ENCODE data around the gene C9orf78. TPM values are rescaled to one million over a fixed set of nuclear protein-coding genes. Genes with fewer than 3 reads are reported as not detected.

Gene C9orf78
- total and polyA plus RNA-seq, 2 donors = 27.0 to 99.8 TPM

GRCh38 chr9:129860653-129861446 lies 25.8 kb upstream of the C9orf78 start:
- no peak overlapping the region for H3K27ac ChIP-seq (ENCODE audit: low read depth)
- DNase-seq (ENCODE audit: extremely low spot score) = no peak
- WGBS = 85% methylated on average over 11 of the region's 11 CpGs
- no peak overlapping the region for H3K4me3 ChIP-seq (ENCODE audit: low read depth, low read length)
- H3K4me1 ChIP-seq (ENCODE audit: insufficient read depth) = no peaks in the 10 kb centered on the region
- H3K36me3 ChIP-seq (ENCODE audit: insufficient read depth) = peaks cover 2% of the 10 kb centered on the region

DNA sequence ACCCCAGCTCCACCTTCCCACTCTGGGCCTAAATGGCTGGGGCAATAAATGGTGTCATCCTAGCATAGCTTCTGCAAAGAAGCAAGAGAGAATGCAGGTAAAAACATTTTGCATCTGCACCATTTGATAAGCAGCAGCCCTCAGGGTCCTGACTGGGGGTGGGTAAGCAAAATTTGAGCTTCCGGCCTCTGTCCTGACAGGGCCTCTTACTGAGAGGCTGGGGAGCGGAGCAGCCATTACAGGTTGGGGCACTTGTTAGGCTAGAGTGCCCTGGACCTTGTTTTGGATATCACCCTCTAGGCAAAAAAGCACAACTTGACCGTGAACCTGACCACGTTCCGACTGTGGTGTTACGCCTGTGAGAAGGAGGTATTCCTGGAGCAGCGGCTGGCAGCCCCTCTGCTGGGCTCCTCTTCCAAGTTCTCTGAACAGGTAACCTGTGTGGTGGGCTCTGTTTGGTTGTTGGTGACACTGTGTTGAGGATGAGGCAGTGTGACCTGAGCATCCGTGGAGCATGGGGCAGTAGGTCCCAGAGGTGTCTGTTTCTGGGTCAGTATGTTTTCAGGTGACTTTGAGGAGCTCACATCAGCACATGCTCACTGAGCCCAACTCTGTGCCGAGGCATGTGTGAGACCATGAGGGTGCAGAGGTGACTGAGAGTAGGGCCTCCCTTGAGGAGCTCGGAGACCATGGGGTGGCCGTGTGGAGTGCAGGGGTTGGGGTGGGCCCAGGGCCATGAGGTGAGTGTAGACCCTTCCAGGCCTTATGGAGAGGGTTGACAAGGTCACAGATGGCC lies 23.3 kb upstream of the C9orf78 start:
- DNase-seq (ENCODE audit: extremely low spot score) = no peak
- Histone ChIP-seq H3K4me3 (ENCODE audit: low read depth, low read length) (no peak overlapping the region), H3K27ac (ENCODE audit: low read depth) (no peak overlapping the region), H3K36me3 (ENCODE audit: insufficient read depth) (no peaks in the 10 kb centered on the region), H3K4me1 (ENCODE audit: insufficient read depth) (no peaks in the 10 kb centered on the region)
- 90% methylated on average over 11 of the region's 11 CpGs for WGBS

DNA sequence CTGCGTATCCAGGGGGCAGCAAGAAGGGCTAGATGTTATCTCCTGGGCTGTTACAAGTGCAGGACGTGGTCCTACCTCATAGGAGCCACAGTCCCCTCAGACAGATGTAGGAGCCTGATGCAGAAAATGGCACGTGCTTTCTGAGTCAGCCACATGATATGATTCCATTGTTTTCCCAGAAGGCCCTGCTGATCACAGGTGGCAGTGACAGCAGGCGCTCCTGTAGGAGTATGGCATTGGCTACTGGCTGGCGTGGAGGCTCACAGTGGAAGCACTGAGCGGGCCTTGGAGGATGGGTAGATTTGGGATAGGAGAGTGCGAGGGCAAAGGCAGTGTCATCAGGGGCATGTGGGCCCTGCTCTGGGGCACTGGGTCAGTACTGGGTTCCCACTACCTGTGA lies 22.1 kb upstream of the C9orf78 start:
- 92% methylated on average over 7 of the region's 7 CpGs for WGBS
- no peak overlapping the region for H3K27ac ChIP-seq (ENCODE audit: low read depth)
- no peak for DNase-seq (ENCODE audit: extremely low spot score)
- no peaks in the 10 kb centered on the region for H3K36me3 ChIP-seq (ENCODE audit: insufficient read depth)
- H3K4me3 ChIP-seq (ENCODE audit: low read depth, low read length) = no peak overlapping the region
- H3K4me1 ChIP-seq (ENCODE audit: insufficient read depth) = no peaks in the 10 kb centered on the region

DNA sequence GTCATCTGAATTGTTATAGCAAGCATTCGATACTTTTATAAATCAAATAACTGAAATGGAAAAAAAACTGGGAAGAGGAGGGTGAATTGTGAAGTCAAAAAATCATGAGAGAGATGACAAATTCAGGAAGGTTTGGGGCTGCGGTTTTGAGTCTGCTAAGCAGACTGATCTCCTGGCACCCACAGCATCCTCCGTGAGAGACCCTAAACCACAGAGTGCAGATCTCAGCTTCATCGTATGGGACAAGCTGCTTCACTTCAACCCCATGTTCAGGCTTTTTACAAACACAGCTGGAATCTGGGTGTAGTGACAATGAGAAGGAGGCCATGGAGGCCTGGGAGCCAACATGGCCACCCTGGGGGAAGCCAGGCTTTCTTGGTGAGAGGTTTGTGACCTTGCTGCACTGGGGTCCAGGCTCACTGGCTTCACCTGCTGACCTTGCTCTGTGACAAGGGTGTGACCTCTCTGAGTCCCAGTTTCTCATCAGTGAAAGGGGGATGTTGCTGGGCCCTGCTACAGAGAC lies 19.6 kb upstream of the C9orf78 start:
- Histone ChIP-seq H3K4me3 (ENCODE audit: low read depth, low read length) (no peak overlapping the region), H3K27ac (ENCODE audit: low read depth) (no peak overlapping the region), H3K4me1 (ENCODE audit: insufficient read depth) (no peaks in the 10 kb centered on the region), H3K36me3 (ENCODE audit: insufficient read depth) (no peaks in the 10 kb centered on the region)
- WGBS = 91% methylated on average over 4 of the region's 4 CpGs
- no peak for DNase-seq (ENCODE audit: extremely low spot score)

DNA sequence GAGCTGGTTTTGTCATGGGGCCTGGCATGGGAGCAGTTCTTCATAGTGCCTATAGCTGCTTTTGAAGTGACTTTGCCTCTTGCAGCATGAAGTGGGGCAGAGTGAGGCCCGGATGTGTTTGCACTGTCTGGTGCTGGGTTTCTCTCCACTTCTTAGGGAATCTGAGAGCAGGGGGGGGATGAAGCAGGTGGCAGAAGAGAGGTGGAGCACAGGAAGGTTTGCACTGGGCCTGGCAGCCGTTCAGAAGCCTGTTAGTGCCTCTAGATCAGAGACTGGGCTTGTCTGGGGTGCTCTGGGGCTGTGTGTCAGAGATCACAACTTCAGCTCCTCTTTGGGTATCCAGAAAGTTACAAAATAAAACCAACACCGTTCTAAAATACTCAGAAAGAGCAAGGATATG lies 18.5 kb upstream of the C9orf78 start:
- no peak for DNase-seq (ENCODE audit: extremely low spot score)
- H3K4me3 ChIP-seq (ENCODE audit: low read depth, low read length) = no peak overlapping the region
- WGBS = 80% methylated on average over 3 of the region's 3 CpGs
- H3K27ac ChIP-seq (ENCODE audit: low read depth) = no peak overlapping the region
- no peaks in the 10 kb centered on the region for H3K36me3 ChIP-seq (ENCODE audit: insufficient read depth)
- H3K4me1 ChIP-seq (ENCODE audit: insufficient read depth) = no peaks in the 10 kb centered on the region

DNA sequence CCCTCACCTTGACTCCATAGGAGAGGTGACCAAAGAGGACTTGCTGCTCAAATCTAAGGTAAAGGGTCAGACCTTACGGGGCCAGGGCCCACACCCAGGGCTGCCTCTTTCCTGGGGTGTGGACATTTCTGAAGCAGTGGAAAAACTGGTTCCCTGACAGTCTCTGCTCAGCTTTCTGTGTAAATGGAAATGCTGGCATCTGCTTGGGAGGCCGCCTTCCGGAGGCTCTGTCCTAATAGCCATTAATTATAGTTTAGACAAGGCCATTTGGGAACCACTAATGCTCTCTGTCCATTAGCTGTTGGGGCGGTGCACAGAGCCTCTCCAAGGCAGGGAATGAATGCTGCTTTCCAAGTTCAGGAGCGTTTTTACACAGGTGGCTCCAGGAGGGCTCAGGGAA lies 17.5 kb upstream of the C9orf78 start:
- Histone ChIP-seq H3K27ac (ENCODE audit: low read depth) (no peak overlapping the region), H3K4me1 (ENCODE audit: insufficient read depth) (no peaks in the 10 kb centered on the region), H3K36me3 (ENCODE audit: insufficient read depth) (no peaks in the 10 kb centered on the region), H3K4me3 (ENCODE audit: low read depth, low read length) (no peak overlapping the region)
- 78% methylated on average over 5 of the region's 5 CpGs for WGBS
- peak; percentile 51 for DNase-seq (ENCODE audit: extremely low spot score)

DNA sequence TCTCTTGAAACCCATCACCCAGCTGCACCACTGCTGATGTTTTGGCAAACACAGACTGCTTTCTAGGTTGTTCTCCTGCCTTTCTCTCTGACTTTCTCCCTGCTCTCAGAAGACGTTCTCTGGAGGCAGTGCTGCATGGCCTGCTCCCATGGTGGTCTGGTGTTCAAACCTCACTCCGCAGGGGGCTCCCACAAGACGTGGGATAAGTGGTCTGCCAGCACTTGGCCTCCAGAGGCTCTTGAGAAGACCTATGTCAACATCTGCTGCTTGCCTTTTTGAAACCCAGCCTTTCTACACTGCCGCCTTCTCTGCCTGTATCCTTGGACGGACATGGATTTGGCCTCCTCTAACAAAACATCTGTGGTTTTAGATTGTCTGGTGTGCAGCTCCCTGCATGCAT lies 16.7 kb upstream of the C9orf78 start:
- H3K36me3 ChIP-seq (ENCODE audit: insufficient read depth) = no peaks in the 10 kb centered on the region
- WGBS = 52% methylated on average over 5 of the region's 5 CpGs
- H3K4me1 ChIP-seq (ENCODE audit: insufficient read depth) = no peaks in the 10 kb centered on the region
- DNase-seq (ENCODE audit: extremely low spot score) = no peak
- H3K4me3 ChIP-seq (ENCODE audit: low read depth, low read length) = no peak overlapping the region
- H3K27ac ChIP-seq (ENCODE audit: low read depth) = no peak overlapping the region

DNA sequence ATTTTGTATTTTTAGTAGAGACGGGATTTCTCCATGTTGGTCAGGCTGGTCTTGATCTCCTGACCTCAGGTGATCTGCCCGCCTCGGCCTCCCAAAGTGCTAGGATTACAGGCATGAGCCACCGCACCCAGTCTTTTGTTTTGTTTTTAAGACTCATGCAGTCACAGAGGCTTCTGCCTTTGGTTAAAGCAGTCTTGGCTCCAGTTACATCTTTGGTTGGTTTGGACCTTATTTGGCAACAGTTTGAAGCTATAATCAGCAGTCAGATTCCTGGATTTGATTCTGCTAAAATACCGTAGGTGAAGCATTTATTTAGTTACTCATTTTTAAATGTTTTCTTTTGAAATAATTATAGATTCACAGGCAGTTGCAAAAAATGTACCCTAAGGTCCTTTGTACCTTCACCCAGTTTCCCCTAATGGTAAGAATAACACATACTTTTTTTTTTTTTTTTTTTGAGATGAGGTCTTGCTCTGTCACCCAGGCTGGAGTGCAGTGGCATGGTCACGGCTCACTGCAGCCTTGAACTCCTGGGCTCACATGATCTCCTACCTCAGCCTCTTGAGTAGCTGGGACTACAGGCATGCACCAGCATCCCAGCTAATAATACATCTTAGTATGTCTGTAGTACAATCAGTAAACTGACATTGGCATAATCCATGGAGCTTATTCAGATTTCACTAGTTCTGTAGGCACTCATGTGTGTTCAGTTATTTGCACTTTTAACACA lies 15.9 kb upstream of the C9orf78 start:
- 58% methylated on average over 6 of the region's 6 CpGs for WGBS
- Histone ChIP-seq H3K36me3 (ENCODE audit: insufficient read depth) (no peaks in the 10 kb centered on the region), H3K4me3 (ENCODE audit: low read depth, low read length) (no peak overlapping the region), H3K4me1 (ENCODE audit: insufficient read depth) (no peaks in the 10 kb centered on the region), H3K27ac (ENCODE audit: low read depth) (no peak overlapping the region)
- no peak for DNase-seq (ENCODE audit: extremely low spot score)

DNA sequence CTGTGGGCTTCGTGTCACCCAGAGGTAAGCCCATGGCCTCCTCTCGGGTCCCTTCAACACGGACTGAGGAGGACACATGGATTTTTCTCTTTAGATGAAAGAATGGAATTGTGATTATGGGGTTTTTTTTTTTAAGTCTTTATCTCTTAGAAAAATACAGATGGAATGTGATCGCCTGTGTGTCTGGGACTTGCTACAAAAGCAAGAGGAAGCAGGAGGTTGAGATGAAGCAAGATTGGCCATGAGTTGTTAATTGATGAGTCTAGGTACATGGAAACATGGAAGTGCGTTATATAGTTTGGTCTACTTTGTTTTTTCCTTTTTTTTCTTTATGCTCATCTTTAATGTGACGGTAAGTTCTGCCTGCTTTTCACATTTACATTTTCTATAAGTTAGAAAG lies 14.8 kb upstream of the C9orf78 start:
- 82% methylated on average over 6 of the region's 6 CpGs for WGBS
- H3K4me1 ChIP-seq (ENCODE audit: insufficient read depth) = no peaks in the 10 kb centered on the region
- H3K4me3 ChIP-seq (ENCODE audit: low read depth, low read length) = no peak overlapping the region
- no peak for DNase-seq (ENCODE audit: extremely low spot score)
- no peaks in the 10 kb centered on the region for H3K36me3 ChIP-seq (ENCODE audit: insufficient read depth)
- H3K27ac ChIP-seq (ENCODE audit: low read depth) = no peak overlapping the region

DNA sequence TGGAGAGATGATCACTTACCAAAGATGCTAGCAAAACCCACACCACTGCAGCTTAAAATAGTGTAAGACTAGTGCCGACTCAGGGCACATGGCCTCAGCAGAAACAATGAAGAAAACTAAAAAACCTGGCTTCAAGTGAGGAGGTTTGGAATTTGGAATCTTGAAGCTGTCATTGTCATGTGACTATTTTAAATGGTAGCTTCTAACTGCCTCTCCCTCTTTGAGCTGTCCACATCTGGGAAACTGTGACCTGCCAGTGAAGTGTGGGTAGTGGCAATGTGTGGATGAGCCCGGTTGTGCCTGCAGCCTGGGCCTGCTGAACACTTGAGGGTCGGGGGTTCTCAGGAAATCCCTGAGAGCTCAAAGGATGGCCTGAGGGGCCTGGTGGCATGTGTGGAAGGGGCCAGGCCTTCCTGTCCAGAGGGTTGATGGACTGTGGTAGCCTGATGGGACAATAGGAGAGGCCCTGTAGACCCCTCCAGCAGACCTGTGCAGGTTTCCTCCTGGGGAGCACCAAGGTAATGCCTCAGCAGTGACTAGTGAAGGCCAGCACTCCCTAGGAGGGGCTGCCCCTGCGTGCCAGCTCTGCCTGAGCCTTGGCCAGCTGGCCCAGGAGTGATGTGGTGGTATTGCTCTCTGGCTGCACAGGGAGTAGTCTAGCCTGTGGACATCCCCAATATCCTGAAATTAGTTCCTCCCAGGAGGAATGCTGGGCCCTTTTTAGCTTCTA lies 13.8 kb upstream of the C9orf78 start:
- no peaks in the 10 kb centered on the region for H3K36me3 ChIP-seq (ENCODE audit: insufficient read depth)
- WGBS = 75% methylated on average over 4 of the region's 4 CpGs
- H3K27ac ChIP-seq (ENCODE audit: low read depth) = no peak overlapping the region
- DNase-seq (ENCODE audit: extremely low spot score) = no peak
- no peak overlapping the region for H3K4me3 ChIP-seq (ENCODE audit: low read depth, low read length)
- no peaks in the 10 kb centered on the region for H3K4me1 ChIP-seq (ENCODE audit: insufficient read depth)

DNA sequence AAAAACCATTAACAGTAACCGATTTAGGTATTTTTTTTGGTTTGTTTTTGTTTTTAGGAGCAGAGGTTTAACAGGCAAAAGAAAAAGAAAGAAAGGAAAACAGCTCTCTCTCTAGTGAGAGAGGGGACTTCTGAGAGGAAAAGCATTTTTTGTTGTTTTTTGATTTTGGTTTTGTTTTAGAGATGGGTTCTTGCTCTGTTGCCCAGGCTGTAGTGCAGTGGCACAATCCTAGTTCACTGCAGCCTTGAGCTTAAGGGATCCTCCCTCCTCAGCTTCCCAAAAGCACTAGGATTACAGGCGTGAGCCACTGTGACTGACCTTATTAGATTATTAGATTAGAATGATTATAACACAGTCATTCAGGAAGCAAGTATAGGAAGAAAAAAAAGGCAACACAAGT lies 10.3 kb upstream of the C9orf78 start:
- no peak overlapping the region for H3K27ac ChIP-seq (ENCODE audit: low read depth)
- H3K4me3 ChIP-seq (ENCODE audit: low read depth, low read length) = no peak overlapping the region
- no peak for DNase-seq (ENCODE audit: extremely low spot score)
- WGBS = 56% methylated on average over 2 of the region's 2 CpGs
- no peaks in the 10 kb centered on the region for H3K4me1 ChIP-seq (ENCODE audit: insufficient read depth)
- no peaks in the 10 kb centered on the region for H3K36me3 ChIP-seq (ENCODE audit: insufficient read depth)

DNA sequence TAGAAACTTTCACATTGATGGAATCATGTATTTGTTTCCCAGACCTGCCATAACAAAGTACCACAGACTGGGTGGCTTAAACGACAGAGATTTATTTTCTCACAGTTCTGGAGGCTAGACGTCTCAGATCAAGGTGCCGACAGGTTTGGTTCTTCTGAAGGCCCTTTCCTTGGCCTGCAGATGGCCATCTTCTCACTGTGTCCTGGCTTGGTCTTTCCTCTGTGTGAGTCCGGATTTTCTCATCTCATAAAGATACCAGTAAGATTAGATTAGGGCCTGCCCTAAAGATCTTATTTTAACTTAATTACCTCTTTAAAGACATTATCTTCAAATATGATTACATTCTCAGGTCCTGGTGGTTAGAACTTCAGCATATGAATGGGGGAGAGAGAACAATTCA lies 6.0 kb upstream of the C9orf78 start:
- no peaks in the 10 kb centered on the region for H3K36me3 ChIP-seq (ENCODE audit: insufficient read depth)
- 40% methylated on average over 4 of the region's 4 CpGs for WGBS

DNA sequence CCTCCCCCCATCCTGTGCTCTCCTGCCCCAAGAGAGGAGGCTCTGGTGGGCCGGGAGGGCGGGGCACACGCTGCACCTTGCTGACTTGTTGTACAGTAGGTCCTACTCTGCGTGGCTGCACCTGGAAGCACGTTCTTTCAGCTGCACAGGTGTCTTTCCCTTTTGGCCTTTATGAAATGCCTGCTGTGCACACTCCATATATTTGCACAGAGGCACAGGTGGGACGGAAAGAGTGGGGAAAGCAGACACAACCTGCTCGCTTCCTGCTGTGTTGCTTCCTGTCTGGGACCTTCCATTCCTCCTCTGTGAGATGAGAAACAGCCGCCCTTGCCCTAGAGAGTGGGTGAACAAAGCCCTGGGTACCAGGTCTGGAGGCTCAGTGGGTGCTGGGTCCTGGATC lies 5.0 kb upstream of the C9orf78 start:
- H3K27ac ChIP-seq (ENCODE audit: low read depth) = no peak overlapping the region

More for the DNA sequence above, 6.0 kb upstream of the C9orf78 start:
- H3K4me1 ChIP-seq (ENCODE audit: insufficient read depth) = no peaks in the 10 kb centered on the region
- H3K27ac ChIP-seq (ENCODE audit: low read depth) = no peak overlapping the region
- H3K4me3 ChIP-seq (ENCODE audit: low read depth, low read length) = no peak overlapping the region
- no peak for DNase-seq (ENCODE audit: extremely low spot score)

More for the DNA sequence above, 5.0 kb upstream of the C9orf78 start:
- H3K4me1 ChIP-seq (ENCODE audit: insufficient read depth) = no peaks in the 10 kb centered on the region
- H3K36me3 ChIP-seq (ENCODE audit: insufficient read depth) = no peaks in the 10 kb centered on the region
- H3K4me3 ChIP-seq (ENCODE audit: low read depth, low read length) = no peak overlapping the region
- DNase-seq (ENCODE audit: extremely low spot score) = no peak
- WGBS = 82% methylated on average over 8 of the region's 8 CpGs

All from urinary bladder (tissue), 4 donors.